PC-3 (cell line): ENCODE measurements around the gene FDXR.

Experiments
- CTCF ChIP-seq: fragments of 300-600 bp; sonication (generic); conservative IDR thresholded peaks from 2 replicates; pipeline ENCODE4 v1.5.1; 2017; ENCODE audit warnings: antibody characterized with exemption, low read depth, mild to moderate bottlenecking, low read length
- EZH2phosphoT487 ChIP-seq: fragments of 300-600 bp; sonication (generic); IDR thresholded peaks from 2 replicates; pipeline ENCODE4 v1.6.1; 2018; ENCODE audit warnings: mild to moderate bottlenecking, antibody characterized with exemption, low read length, borderline replicate concordance

GRCh38 chr17:74850914-74851313 is 21.9 kb downstream of the FDXR start:
- TF ChIP-seq EZH2phosphoT487 (no peak), CTCF (no peak)
